ENCODE data around the gene RAB31.
A peak's percentile ranks its signal among the peaks of the same experiment; 100 is the strongest.

Gene RAB31

DNA sequence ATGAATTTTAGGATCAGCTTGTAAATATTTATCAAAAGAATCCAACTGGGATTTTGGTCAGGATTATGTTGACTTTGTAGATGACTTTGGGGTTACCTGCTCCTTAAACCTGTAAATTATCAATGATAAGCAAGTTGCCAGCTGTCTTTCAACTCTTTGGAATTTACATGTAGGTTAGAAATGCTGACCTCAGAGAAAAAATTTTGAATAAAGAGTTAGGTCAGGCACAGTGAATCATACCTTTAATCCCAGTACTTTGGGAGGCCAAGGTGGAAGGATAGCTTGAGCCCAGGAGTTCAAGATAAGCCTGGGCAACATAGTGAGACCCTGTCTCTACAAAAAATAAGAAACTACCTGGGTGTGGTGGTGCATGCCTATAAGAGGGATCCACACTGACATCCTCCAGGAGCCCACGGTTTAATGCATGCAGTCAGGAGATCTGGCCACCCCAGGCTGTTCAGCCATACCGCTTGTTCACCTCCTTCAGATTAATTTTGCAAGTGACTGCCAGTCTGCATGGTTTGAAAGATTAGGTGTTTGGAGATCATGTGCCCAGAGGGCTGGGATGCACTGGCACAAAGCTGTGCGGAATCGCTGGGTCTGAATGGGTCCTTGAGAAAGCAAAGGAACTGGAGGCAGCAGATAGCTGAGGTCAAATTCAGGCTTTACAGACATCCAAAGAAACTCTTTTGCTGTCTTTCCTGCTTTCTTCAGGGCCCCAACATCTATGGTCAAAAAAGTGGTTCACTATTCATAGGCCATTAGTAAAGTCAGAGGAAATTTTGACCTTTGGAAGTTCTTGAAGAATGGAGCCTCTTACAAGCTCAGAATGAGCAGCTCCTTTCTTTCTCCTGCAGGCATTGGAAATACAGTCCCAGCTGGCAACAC lies 94.3 kb downstream of the RAB31 start:
- H3K9ac ChIP-seq (ENCODE audit: low read depth in 1 of 2, low read length in 2 of 2): no peak overlapping the region
- no peaks in the 10 kb centered on the region for H3K27me3 ChIP-seq (ENCODE audit: control insufficient read depth in 2 of 2, insufficient read depth in 2 of 2, low read length in 2 of 2)
- peaks cover 5 to 11% of the 10 kb centered on the region in 2 donors for H3K4me1 ChIP-seq (ENCODE audit: control insufficient read depth in 2 of 2, insufficient read depth in 2 of 2, low read length in 2 of 2)
- H3K9me3 ChIP-seq (ENCODE audit: control insufficient read depth in 2 of 2, low read length in 2 of 2): no peaks in the 10 kb centered on the region
- H3K4me3 ChIP-seq (ENCODE audit: low read length in 2 of 2): no peak overlapping the region
- H3K27ac ChIP-seq (ENCODE audit: low read depth in 2 of 2, low read length in 2 of 2): no peak overlapping the region
- H3K36me3 ChIP-seq (ENCODE audit: control insufficient read depth in 2 of 2, insufficient read depth in 2 of 2, low read length in 2 of 2): no peaks in the 10 kb centered on the region

DNA sequence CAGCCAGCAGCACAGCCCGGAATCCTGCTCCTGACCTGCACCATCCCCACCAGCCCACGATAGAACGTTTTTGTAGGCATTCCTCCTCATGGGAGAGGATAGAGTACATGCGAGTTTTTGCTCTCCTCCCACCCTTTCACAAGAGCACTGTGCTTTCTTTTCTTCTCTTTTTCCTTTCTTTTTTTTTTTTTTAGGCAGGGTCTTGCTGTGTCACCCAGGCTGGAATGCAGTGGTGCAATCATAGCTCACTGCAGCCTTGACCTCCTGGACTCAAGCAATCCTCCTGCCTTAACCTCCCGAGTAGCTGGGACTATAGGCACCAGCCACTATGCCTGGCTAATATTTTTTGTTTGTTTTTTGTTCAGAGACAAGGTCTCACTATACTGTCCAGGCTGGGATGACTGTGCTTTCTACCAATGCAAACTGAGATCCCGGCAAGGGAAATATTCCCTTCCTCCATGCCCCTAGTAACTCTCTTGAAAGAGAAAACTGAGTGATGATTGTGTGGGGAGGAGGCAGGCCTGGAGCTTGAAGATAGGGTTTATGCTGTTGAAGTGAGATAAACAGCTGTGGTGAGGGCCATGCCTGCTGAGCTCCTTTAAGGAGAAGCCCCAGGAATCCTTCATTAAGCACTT lies 95.1 kb downstream of the RAB31 start:
- Histone ChIP-seq H3K9ac (ENCODE audit: low read depth in 1 of 2, low read length in 2 of 2) (no peak overlapping the region), H3K9me3 (ENCODE audit: control insufficient read depth in 2 of 2, low read length in 2 of 2) (no peaks in the 10 kb centered on the region), H3K27ac (ENCODE audit: low read depth in 2 of 2, low read length in 2 of 2) (no peak overlapping the region), H3K4me1 (ENCODE audit: control insufficient read depth in 2 of 2, insufficient read depth in 2 of 2, low read length in 2 of 2) (peaks cover 5 to 11% of the 10 kb centered on the region in 2 donors), H3K36me3 (ENCODE audit: control insufficient read depth in 2 of 2, insufficient read depth in 2 of 2, low read length in 2 of 2) (no peaks in the 10 kb centered on the region), H3K4me3 (ENCODE audit: low read length in 2 of 2) (no peak overlapping the region), H3K27me3 (ENCODE audit: control insufficient read depth in 2 of 2, insufficient read depth in 2 of 2, low read length in 2 of 2) (no peaks in the 10 kb centered on the region)

GRCh38 chr18:9803698-9804516 lies 95.8 kb downstream of the RAB31 start:
- Histone ChIP-seq H3K9ac (ENCODE audit: low read depth in 1 of 2, low read length in 2 of 2) (no peak overlapping the region), H3K27ac (ENCODE audit: low read depth in 2 of 2, low read length in 2 of 2) (no peak overlapping the region), H3K9me3 (ENCODE audit: control insufficient read depth in 2 of 2, low read length in 2 of 2) (no peaks in the 10 kb centered on the region), H3K4me3 (ENCODE audit: low read length in 2 of 2) (peak overlapping the region; percentile 15 to 24), H3K4me1 (ENCODE audit: control insufficient read depth in 2 of 2, insufficient read depth in 2 of 2, low read length in 2 of 2) (peaks cover 5 to 12% of the 10 kb centered on the region in 2 donors), H3K36me3 (ENCODE audit: control insufficient read depth in 2 of 2, insufficient read depth in 2 of 2, low read length in 2 of 2) (no peaks in the 10 kb centered on the region), H3K27me3 (ENCODE audit: control insufficient read depth in 2 of 2, insufficient read depth in 2 of 2, low read length in 2 of 2) (no peaks in the 10 kb centered on the region)

GRCh38 chr18:9804517-9805104 lies 96.5 kb downstream of the RAB31 start:
- peaks cover 5 to 13% of the 10 kb centered on the region in 2 donors for H3K4me1 ChIP-seq (ENCODE audit: control insufficient read depth in 2 of 2, insufficient read depth in 2 of 2, low read length in 2 of 2)

GRCh38 chr18:9806905-9807304 lies 98.8 kb downstream of the RAB31 start:
- Histone ChIP-seq H3K4me1 (ENCODE audit: control insufficient read depth in 2 of 2, insufficient read depth in 2 of 2, low read length in 2 of 2) (peaks cover 5 to 13% of the 10 kb centered on the region in 2 donors), H3K9ac (ENCODE audit: low read depth in 1 of 2, low read length in 2 of 2) (no peak overlapping the region), H3K27ac (ENCODE audit: low read depth in 2 of 2, low read length in 2 of 2) (peak overlapping the region in 1 of 2 donors; percentile 34)

More at GRCh38 chr18:9804517-9805104, 96.5 kb downstream of the RAB31 start:
- H3K27ac ChIP-seq (ENCODE audit: low read depth in 2 of 2, low read length in 2 of 2): no peak overlapping the region
- no peaks in the 10 kb centered on the region for H3K9me3 ChIP-seq (ENCODE audit: control insufficient read depth in 2 of 2, low read length in 2 of 2)
- peak overlapping the region; percentile 15 to 24 for H3K4me3 ChIP-seq (ENCODE audit: low read length in 2 of 2)
- H3K36me3 ChIP-seq (ENCODE audit: control insufficient read depth in 2 of 2, insufficient read depth in 2 of 2, low read length in 2 of 2): no peaks in the 10 kb centered on the region
- H3K27me3 ChIP-seq (ENCODE audit: control insufficient read depth in 2 of 2, insufficient read depth in 2 of 2, low read length in 2 of 2): no peaks in the 10 kb centered on the region
- no peak overlapping the region for H3K9ac ChIP-seq (ENCODE audit: low read depth in 1 of 2, low read length in 2 of 2)

DNA sequence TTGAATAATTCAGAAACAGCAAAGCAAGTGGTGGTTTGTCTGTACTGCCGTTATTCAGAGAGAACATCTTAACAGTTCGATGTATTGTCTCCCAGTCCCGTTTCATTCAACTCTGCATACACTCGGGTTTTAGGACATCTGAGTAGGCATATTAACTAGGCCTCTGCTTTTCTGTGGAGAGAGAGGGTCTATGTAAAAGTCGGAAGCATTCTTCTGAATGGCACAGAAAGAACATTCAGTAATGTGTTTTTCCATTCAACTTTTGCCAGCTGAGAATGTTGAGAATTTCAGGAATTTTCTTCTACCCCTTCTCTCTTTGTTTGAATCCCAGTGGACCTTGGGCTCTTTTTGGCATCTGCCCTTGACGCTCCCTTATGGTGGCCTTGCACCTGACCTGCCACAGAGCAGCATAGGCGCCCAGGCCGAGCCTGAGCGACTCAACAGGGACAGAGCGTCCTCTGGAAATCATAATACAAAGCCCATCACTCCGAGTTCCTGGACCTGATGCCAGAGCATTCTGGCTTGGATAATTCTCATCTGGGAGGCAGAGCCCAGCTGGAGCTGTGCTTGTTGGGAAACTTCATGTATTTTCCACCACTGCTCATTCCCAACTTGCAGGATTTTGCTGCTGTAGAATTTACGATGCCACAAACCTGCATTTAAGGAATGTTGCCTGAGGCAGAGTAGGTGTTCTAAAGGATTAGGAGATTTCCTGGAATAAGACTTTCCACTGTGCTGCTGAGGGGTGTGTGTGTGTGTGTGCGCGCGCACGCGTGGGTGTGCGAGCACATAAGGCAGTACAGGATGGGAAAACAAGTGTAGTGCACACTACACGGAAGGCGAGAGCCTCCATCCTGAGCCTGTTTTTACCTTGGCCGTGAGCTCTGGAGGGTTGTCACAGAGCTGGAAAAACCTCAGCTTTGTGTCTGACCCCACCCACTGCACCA lies 100.5 kb downstream of the RAB31 start:
- Histone ChIP-seq H3K27ac (ENCODE audit: low read depth in 2 of 2, low read length in 2 of 2) (no peak overlapping the region), H3K4me1 (ENCODE audit: control insufficient read depth in 2 of 2, insufficient read depth in 2 of 2, low read length in 2 of 2) (peaks cover 5 to 13% of the 10 kb centered on the region in 2 donors), H3K27me3 (ENCODE audit: control insufficient read depth in 2 of 2, insufficient read depth in 2 of 2, low read length in 2 of 2) (no peaks in the 10 kb centered on the region), H3K9me3 (ENCODE audit: control insufficient read depth in 2 of 2, low read length in 2 of 2) (no peaks in the 10 kb centered on the region), H3K36me3 (ENCODE audit: control insufficient read depth in 2 of 2, insufficient read depth in 2 of 2, low read length in 2 of 2) (no peaks in the 10 kb centered on the region), H3K4me3 (ENCODE audit: low read length in 2 of 2) (no peak overlapping the region), H3K9ac (ENCODE audit: low read depth in 1 of 2, low read length in 2 of 2) (peak overlapping the region in 1 of 2 donors; percentile 26)

More at GRCh38 chr18:9806905-9807304, 98.8 kb downstream of the RAB31 start:
- no peak overlapping the region for H3K4me3 ChIP-seq (ENCODE audit: low read length in 2 of 2)
- no peaks in the 10 kb centered on the region for H3K9me3 ChIP-seq (ENCODE audit: control insufficient read depth in 2 of 2, low read length in 2 of 2)
- H3K36me3 ChIP-seq (ENCODE audit: control insufficient read depth in 2 of 2, insufficient read depth in 2 of 2, low read length in 2 of 2): no peaks in the 10 kb centered on the region
- H3K27me3 ChIP-seq (ENCODE audit: control insufficient read depth in 2 of 2, insufficient read depth in 2 of 2, low read length in 2 of 2): no peaks in the 10 kb centered on the region

- Histone ChIP-seq H3K9me3 (ENCODE audit: control insufficient read depth in 2 of 2, low read length in 2 of 2) (no peaks in the 10 kb centered on the region), H3K9ac (ENCODE audit: low read depth in 1 of 2, low read length in 2 of 2) (no peak overlapping the region), H3K27me3 (ENCODE audit: control insufficient read depth in 2 of 2, insufficient read depth in 2 of 2, low read length in 2 of 2) (no peaks in the 10 kb centered on the region), H3K4me1 (ENCODE audit: control insufficient read depth in 2 of 2, insufficient read depth in 2 of 2, low read length in 2 of 2) (peaks cover 0 to 11% of the 10 kb centered on the region in 2 donors), H3K36me3 (ENCODE audit: control insufficient read depth in 2 of 2, insufficient read depth in 2 of 2, low read length in 2 of 2) (no peaks in the 10 kb centered on the region), H3K4me3 (ENCODE audit: low read length in 2 of 2) (no peak overlapping the region), H3K27ac (ENCODE audit: low read depth in 2 of 2, low read length in 2 of 2) (peak overlapping the region in 1 of 2 donors; percentile 29)
Measured at GRCh38 chr18:9809697-9810096, 101.6 kb downstream of the RAB31 start.

DNA sequence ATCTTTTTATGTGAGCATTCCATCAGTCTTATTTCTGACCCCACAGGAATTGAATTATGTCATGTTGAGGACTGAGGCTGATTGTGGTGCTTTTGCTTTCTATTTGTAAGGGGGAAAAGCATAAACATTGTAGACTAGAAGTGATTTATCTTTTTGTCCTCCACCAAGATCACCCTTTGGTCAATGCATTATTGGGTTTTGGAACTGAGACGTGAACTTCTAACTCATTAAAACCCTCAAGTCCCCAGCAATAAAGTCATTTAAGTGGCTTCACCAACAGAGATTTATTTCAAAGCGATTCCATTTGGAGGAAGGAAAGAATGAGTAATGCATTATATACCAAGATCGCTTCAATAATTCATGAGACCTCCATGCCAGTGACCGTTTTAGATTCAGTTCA lies 102.2 kb downstream of the RAB31 start:
- Histone ChIP-seq H3K4me3 (ENCODE audit: low read length in 2 of 2) (no peak overlapping the region), H3K27me3 (ENCODE audit: control insufficient read depth in 2 of 2, insufficient read depth in 2 of 2, low read length in 2 of 2) (no peaks in the 10 kb centered on the region), H3K9ac (ENCODE audit: low read depth in 1 of 2, low read length in 2 of 2) (no peak overlapping the region), H3K9me3 (ENCODE audit: control insufficient read depth in 2 of 2, low read length in 2 of 2) (no peaks in the 10 kb centered on the region), H3K27ac (ENCODE audit: low read depth in 2 of 2, low read length in 2 of 2) (peak overlapping the region in 1 of 2 donors; percentile 29), H3K4me1 (ENCODE audit: control insufficient read depth in 2 of 2, insufficient read depth in 2 of 2, low read length in 2 of 2) (peaks cover 0 to 9% of the 10 kb centered on the region in 2 donors), H3K36me3 (ENCODE audit: control insufficient read depth in 2 of 2, insufficient read depth in 2 of 2, low read length in 2 of 2) (no peaks in the 10 kb centered on the region)

Measured in mucosa of rectum (tissue), 2 donors.